Upper lobe of left lung (tissue), 6 donors: ENCODE data around the gene GTPBP6. TPM values are rescaled to one million over a fixed set of nuclear protein-coding genes. Genes with fewer than 3 reads are reported as not detected.

Experiments used
- ATAC-seq, 2 donors: fragments of 200-7000 bp; cut with Tn5 transposase; one replicate each; pipeline ENCODE4 v1.9.1; 2022; ENCODE audit warnings: mild to moderate bottlenecking in 2 of 2, moderate library complexity in 2 of 2; ENCODE audit not compliant: low FRiP score in 2 of 2
- DNase-seq, 2 donors: peaks; one replicate each; pipeline ENCODE4 v3.0.0-alpha.2; 2019 to 2020
- H3K27ac ChIP-seq, 4 donors: fragments of 200-600 bp; sonication (generic); one replicate each; pipeline ENCODE4 v1.5.1; 2016 to 2019
- H3K27me3 ChIP-seq, 4 donors: fragments of 200-600 bp; sonication (generic); one replicate each; pipeline ENCODE4 v1.5.1; 2017 to 2019
- H3K36me3 ChIP-seq, 4 donors: fragments of 200-600 bp; sonication (generic); one replicate each; pipeline ENCODE4 v1.5.1; 2016 to 2019
- H3K4me1 ChIP-seq, 4 donors: fragments of 200-600 bp; sonication (generic); one replicate each; pipeline ENCODE4 v1.5.1; 2018 to 2019
- H3K4me3 ChIP-seq, 4 donors: fragments of 200-600 bp; sonication (generic); one replicate each; pipeline ENCODE4 v1.5.1; 2017 to 2019; ENCODE audit warnings: mild to moderate bottlenecking in 2 of 4, moderate library complexity in 1 of 4
- H3K9me3 ChIP-seq, 4 donors: fragments of 200-600 bp; sonication (generic); one replicate each; pipeline ENCODE4 v1.5.1; 2018 to 2019
- CTCF ChIP-seq, 6 experiments: fragments of 450-650 bp in 4 of 6; fragments of 200-600 bp in 2 of 6; sonication (generic) in 2 of 6; IDR thresholded peaks; one replicate each; pipeline ENCODE4 v1.5.1; 2016 to 2019; ENCODE audit warnings: antibody characterized with exemption in 6 of 6
- EP300 ChIP-seq, 4 donors: sonication (generic); formaldehyde crosslinking; IDR thresholded peaks; one replicate each; pipeline ENCODE4 v1.5.1; 2017; ENCODE audit warnings: antibody characterized with exemption in 4 of 4, control low read depth in 2 of 4
- POLR2A ChIP-seq, 4 donors: fragments of 450-650 bp; IDR thresholded peaks; one replicate each; pipeline ENCODE4 v1.5.1; 2016 to 2017; ENCODE audit warnings: antibody characterized with exemption in 4 of 4, mild to moderate bottlenecking in 2 of 4
- POLR2AphosphoS5 ChIP-seq, 2 donors: sonication (generic); formaldehyde crosslinking; IDR thresholded peaks; one replicate each; pipeline ENCODE4 v1.5.1; 2017; ENCODE audit warnings: antibody characterized with exemption in 2 of 2
- WGBS, 2 donors: methylation state at CpG; one replicate each; pipeline ENCODE4 v1.1.5; 2017 to 2018; 5-methylcytosine and 5-hydroxymethylcytosine counted together
- total RNA-seq, 6 donors: library from RNA; depleted of rRNA in 4 of 6; stranded (reverse); fragments of >200 nt in 4 of 6; gene quantifications; one replicate each; pipeline versions ENCODE4 v1.1.0 to v1.2.1, GENCODE V29; 2016 to 2021
- donor health status: DM: no; HTN: no; CAD: no; lungs with moderate emphysema.
- donor health status: DM: no; HTN: yes; CAD: no; lungs with severe emphysema.

The GTPBP6 gene
- total RNA-seq, 6 donors from 2014 or later, result 34.6 to 69.9 (median 61.0) TPM

GRCh38 chrX:336227-336626 is 17.6 kb upstream of the GTPBP6 start:
- H3K27ac ChIP-seq, result no peak overlapping the region
- no peak for TF ChIP-seq POLR2AphosphoS5 (IDR thresholded peaks at IDR 0.05)
- no peak for TF ChIP-seq CTCF (IDR thresholded peaks at IDR 0.05)
- no peak for TF ChIP-seq EP300 (IDR thresholded peaks at IDR 0.05)
- no peak for TF ChIP-seq POLR2A (IDR thresholded peaks at IDR 0.05)
- H3K4me3 ChIP-seq, result no peak overlapping the region
- ATAC-seq (no peak), DNase-seq (no peak)
- no peaks in the 10 kb centered on the region for H3K9me3 ChIP-seq
- H3K27me3 ChIP-seq, result peaks cover 0 to 6% (median 3%) of the 10 kb centered on the region in 4 donors
- peaks cover 0 to 23% (median 5%) of the 10 kb centered on the region in 4 donors for H3K36me3 ChIP-seq
- peaks cover 2 to 6% (median 5%) of the 10 kb centered on the region in 4 donors for H3K4me1 ChIP-seq
- 87 to 90% methylated on average over 21 of the region's 21 CpGs for WGBS, 2 donors

- no peaks in the 10 kb centered on the region for H3K9me3 ChIP-seq
- no peak overlapping the region for H3K4me3 ChIP-seq
- no peak for TF ChIP-seq POLR2A (IDR thresholded peaks at IDR 0.05)
- TF ChIP-seq CTCF (IDR thresholded peaks at IDR 0.05), result no peak
- DNase-seq (no peak), ATAC-seq (no peak)
- no peak overlapping the region for H3K27ac ChIP-seq
- H3K36me3 ChIP-seq, result peaks cover 0 to 23% (median 4%) of the 10 kb centered on the region in 4 donors
- 88 to 96% methylated on average over 17 of the region's 17 CpGs for WGBS, 2 donors
- H3K4me1 ChIP-seq, result peaks cover 7 to 11% (median 8%) of the 10 kb centered on the region in 4 donors
- H3K27me3 ChIP-seq, result peaks cover 0 to 11% (median 5%) of the 10 kb centered on the region in 4 donors
Observed at GRCh38 chrX:335758-336155, 17.2 kb upstream of the GTPBP6 start.

GRCh38 chrX:334971-335757 is 16.6 kb upstream of the GTPBP6 start:
- ATAC-seq (no peak), DNase-seq (peak in 1 of 2 donors; percentile 76)
- WGBS, 2 donors, result 97 to 98% methylated on average over 23 to 47 of the region's 47 CpGs
- Histone ChIP-seq H3K4me1 (peaks cover 7 to 14% (median 8%) of the 10 kb centered on the region in 4 donors), H3K9me3 (no peaks in the 10 kb centered on the region), H3K4me3 (no peak overlapping the region), H3K27me3 (peaks cover 0 to 15% (median 5%) of the 10 kb centered on the region in 4 donors), H3K36me3 (peaks cover 0 to 23% (median 4%) of the 10 kb centered on the region in 4 donors), H3K27ac (no peak overlapping the region)
- TF ChIP-seq EP300 (IDR thresholded peaks at IDR 0.05) (no peak), POLR2A (IDR thresholded peaks at IDR 0.05) (no peak), POLR2AphosphoS5 (IDR thresholded peaks at IDR 0.05) (no peak), CTCF (IDR thresholded peaks at IDR 0.05) (no peak)

GRCh38 chrX:334331-334891 is 15.8 kb upstream of the GTPBP6 start:
- 96% methylated on average over 36 to 53 of the region's 53 CpGs for WGBS, 2 donors
- H3K27me3 ChIP-seq, result peaks cover 0 to 15% (median 5%) of the 10 kb centered on the region in 4 donors
- no peak overlapping the region for H3K27ac ChIP-seq
- H3K9me3 ChIP-seq, result no peaks in the 10 kb centered on the region
- H3K4me3 ChIP-seq, result no peak overlapping the region
- H3K36me3 ChIP-seq, result peaks cover 0 to 23% (median 4%) of the 10 kb centered on the region in 4 donors
- H3K4me1 ChIP-seq, result peaks cover 7 to 14% (median 8%) of the 10 kb centered on the region in 4 donors
- ATAC-seq, result no peak
- DNase-seq, result peak in 1 of 2 donors; percentile 80
- TF ChIP-seq POLR2A (IDR thresholded peaks at IDR 0.05), result no peak
- TF ChIP-seq CTCF (IDR thresholded peaks at IDR 0.05), result no peak
